Muscle layer of duodenum (tissue), 2 donors: Measurements from ENCODE around the gene KRTAP4-11.
"Not testable (repeated sequence)": the region's sequence is repeated elsewhere in the genome, so short reads cannot be mapped to it uniquely, and the experiment has no call there.

Experiments used
- H3K27ac ChIP-seq: one replicate; pipeline ENCODE4 v1.7.0; 2013; ENCODE audit warnings: mild to moderate bottlenecking, low read length
- H3K27me3 ChIP-seq: one replicate; pipeline ENCODE4 v1.7.0; 2013; ENCODE audit warnings: low read depth, mild to moderate bottlenecking, control low read depth, low read length
- H3K36me3 ChIP-seq, 2 donors: one replicate each; pipeline ENCODE4 v1.7.0; 2013; ENCODE audit warnings: low read length in 2 of 2, control low read depth in 1 of 2, mild to moderate bottlenecking in 1 of 2; ENCODE audit not compliant: insufficient read depth in 2 of 2, control insufficient read depth in 1 of 2
- H3K4me1 ChIP-seq, 2 donors: one replicate each; pipeline ENCODE4 v1.7.0; 2013; ENCODE audit warnings: low read length in 2 of 2, mild to moderate bottlenecking in 2 of 2, control low read depth in 1 of 2, moderate library complexity in 1 of 2; ENCODE audit not compliant: insufficient read depth in 2 of 2, control insufficient read depth in 1 of 2
- H3K4me3 ChIP-seq, 2 donors: one replicate each; pipeline ENCODE4 v1.7.0; 2013; ENCODE audit warnings: low read length in 2 of 2, low read depth in 1 of 2, mild to moderate bottlenecking in 1 of 2
- H3K9me3 ChIP-seq, 2 donors: one replicate each; pipeline ENCODE4 v1.7.0; 2013; ENCODE audit warnings: low read length in 2 of 2, control low read depth in 1 of 2, mild to moderate bottlenecking in 1 of 2; ENCODE audit not compliant: control insufficient read depth in 1 of 2
- donor health status: healthy.

KRTAP4-11 gene

DNA sequence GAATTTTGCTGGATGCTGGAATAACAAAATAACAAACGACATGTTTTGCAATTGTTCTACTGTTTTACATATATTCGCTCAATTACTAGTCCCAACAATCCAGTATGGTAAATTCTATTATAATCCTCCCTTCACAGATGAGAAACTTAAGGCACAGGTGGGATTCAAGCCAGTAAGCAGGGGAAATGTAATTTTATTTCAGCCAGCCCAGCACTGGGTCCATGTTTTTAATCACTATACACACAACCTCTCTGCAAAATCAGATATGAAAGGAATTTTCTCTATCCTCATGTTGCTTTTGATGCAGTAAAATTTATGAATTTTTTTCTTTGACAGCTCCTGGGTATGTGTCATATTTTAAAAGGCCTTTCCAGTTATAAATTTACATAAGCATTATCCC is 27.1 kb upstream of the KRTAP4-11 start:
- peaks cover 5 to 19% of the 10 kb centered on the region in 2 donors for H3K9me3 ChIP-seq
- no peaks in the 10 kb centered on the region for H3K27me3 ChIP-seq
- no peaks in the 10 kb centered on the region for H3K36me3 ChIP-seq
- no peak overlapping the region for H3K27ac ChIP-seq
- no peaks in the 10 kb centered on the region for H3K4me1 ChIP-seq
- no peak overlapping the region for H3K4me3 ChIP-seq

DNA sequence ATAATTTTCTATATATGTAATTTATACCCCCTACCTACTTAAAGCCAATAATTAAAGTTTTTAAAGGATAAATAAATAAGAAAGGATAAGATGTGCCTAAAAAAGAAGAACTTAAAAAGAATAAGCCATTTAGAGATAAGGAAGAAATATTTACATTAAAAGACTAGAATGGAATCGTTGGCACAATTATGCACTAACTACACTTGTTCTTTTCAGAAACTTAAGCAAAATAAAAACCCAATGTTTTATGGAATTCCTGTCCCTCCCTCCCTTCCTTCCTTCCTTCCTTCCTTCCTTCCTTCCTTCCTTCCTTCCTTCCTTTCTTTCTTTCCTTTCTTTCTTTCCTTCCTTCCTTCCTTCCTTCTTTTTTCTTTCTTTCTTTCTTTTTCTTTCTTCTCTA is 26.7 kb upstream of the KRTAP4-11 start:
- no peaks in the 10 kb centered on the region for H3K27me3 ChIP-seq
- no peak overlapping the region for H3K27ac ChIP-seq
- H3K9me3 ChIP-seq, result peaks cover 5 to 23% of the 10 kb centered on the region in 2 donors
- H3K4me1 ChIP-seq, result no peaks in the 10 kb centered on the region
- no peaks in the 10 kb centered on the region for H3K36me3 ChIP-seq
- H3K4me3 ChIP-seq, result no peak overlapping the region

DNA sequence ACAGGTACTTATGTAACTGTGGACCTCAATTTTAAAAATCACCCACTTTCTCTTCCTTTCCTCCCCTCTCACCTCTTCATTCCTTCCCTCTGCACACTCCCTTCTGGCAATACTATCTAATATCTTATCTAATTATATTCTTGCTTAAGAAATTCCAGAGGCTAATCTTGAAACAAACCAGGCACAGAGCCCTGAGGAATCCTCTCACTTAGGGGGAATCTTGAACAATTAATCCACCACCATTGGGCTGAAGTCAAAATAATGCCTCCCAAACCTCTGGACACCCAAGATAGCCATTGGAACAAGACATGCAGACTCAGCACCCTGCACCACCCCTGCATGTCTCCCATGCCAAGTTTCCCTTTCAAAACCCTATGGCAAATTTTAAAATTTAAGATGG is 23.2 kb upstream of the KRTAP4-11 start:
- Histone ChIP-seq H3K27ac (no peak overlapping the region), H3K9me3 (peaks cover 5 to 23% of the 10 kb centered on the region in 2 donors), H3K4me3 (no peak overlapping the region), H3K36me3 (no peaks in the 10 kb centered on the region), H3K27me3 (no peaks in the 10 kb centered on the region), H3K4me1 (no peaks in the 10 kb centered on the region)

DNA sequence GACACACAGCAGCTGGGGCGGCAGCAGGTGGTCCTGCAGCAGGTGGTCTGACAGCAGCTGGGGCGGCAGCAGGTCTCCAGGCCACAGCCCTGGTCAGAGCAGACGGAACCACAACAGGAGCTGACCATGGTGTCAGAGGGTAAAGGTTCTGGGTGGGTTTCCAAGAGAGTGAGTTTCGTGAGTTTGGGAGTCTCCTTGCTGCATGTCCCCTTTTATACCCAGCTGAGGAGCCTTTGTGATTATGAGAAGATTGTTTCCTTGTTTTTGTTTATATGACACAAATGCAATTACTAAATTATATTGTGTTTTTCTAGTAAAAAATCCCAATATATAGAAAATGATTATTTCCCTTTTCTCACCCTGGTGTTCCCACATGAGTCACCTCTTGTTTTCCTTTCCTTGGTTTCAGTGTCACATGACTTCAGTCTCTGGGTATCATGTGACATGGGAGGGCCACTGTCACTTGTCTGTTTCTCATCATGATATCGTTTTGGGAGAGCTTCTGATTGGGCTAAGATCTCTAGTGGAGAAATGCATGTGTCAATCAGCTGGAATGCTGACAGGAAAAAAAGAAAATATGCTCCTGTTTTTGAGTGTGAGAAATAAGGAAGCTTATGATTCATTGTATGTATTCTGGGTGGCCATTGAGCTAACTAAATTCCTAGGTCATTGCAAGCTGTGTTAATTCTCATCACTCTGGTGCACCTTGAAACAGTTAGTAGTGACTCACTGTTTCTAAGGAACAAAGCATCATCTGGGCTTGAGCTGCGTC is 22.4 kb upstream of the KRTAP4-11 start, which contains the start of gene KRTAP4-6:
KRTAP4-6 (minus strand) TSS at position 185 of the 772 bp plus-strand sequence; CDS start at position 128, 57 bp downstream.
- Histone ChIP-seq H3K9me3 (peaks cover 5 to 23% of the 10 kb centered on the region in 2 donors), H3K27me3 (no peaks in the 10 kb centered on the region), H3K27ac (no peak within 1 kb of the TSS), H3K4me3 (no peak within 1 kb of the TSS), H3K36me3 (no peaks in the 10 kb centered on the region), H3K4me1 (no peaks in the 10 kb centered on the region)

DNA sequence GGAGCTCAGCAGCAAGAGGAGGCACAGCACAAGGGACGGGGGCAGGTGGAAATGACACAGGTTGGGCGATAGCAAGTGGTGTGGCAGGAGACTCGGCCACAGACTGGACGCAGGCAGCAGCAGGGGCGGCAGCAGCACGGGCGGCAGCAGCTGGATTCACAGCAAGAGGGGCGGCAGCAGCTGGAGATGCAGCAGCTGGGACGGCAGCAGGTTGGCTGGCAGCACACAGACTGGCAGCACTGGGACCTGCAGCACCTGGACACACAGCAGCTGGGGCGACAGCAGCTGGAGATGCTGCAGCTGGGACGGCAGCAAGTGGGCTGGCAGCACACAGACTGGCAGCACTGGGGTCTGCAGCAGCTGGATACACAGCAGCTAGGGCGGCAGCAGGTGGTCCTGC is 21.7 kb upstream of the KRTAP4-11 start:
- H3K9me3 ChIP-seq, result peaks cover 5 to 23% of the 10 kb centered on the region in 2 donors
- not testable (repeated sequence) for H3K27ac ChIP-seq, H3K4me3 ChIP-seq, H3K36me3 ChIP-seq, H3K4me1 ChIP-seq, H3K27me3 ChIP-seq

DNA sequence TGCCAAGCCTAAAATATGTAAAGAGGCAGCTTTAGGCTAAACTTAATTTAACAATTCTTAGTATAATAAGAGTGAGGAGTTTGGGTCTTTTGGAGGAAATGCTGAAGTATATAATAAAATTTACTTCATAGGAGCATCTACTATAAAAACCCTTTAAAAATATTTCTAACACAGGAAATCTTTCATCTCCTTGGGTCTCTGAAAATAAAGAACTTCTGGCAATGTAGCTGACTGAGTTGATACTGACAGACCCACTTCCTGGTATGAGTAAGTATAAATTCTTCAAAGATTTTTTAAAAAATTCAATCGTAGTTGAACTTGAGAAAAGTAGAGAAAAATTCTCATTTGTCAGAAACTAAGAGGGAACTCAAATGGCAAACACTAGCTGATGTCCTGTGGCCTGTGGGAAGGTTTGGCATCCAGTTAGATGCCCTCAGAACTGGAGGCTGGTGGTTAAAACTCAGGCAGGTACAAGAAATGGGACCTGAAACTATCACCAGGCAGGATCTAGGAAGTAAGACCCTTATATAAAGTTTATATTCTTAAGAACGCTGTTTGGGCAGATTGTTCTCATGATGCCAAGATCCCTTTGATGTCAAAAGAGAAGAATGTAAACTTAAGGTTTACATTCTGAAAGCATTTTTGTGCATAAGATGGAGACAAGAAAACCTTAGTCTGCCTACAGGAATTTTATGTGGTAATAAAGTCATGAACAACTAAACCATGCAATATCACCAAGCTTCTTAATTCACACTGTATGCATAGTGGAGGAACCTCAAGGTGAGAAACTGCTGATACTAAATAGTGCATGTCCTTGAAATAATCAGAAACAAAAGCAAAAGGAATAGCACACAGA is 15.9 kb upstream of the KRTAP4-11 start:
- no peaks in the 10 kb centered on the region for H3K9me3 ChIP-seq
- H3K4me1 ChIP-seq, result no peaks in the 10 kb centered on the region
- no peak overlapping the region for H3K4me3 ChIP-seq

DNA sequence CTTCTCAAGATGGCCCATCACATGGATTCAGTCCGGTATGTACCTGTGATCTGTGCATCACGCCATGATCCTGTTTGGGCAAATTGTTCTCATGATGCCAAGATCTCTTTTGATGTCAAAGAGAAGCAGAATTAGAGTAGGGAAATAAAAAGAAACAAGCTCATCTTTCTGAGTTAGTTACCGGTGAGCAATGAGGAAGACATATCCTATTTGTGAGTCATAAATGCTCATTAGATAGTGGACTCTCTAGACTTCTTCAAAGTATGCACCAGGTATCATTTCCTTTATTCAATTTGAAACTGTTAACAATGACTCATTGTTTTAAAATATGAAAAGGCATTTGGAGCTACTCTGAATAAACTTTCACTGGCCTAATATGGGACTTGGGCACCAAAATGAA is 13.8 kb upstream of the KRTAP4-11 start:
- Histone ChIP-seq H3K27ac (no peak overlapping the region), H3K27me3 (no peaks in the 10 kb centered on the region), H3K4me3 (no peak overlapping the region), H3K36me3 (no peaks in the 10 kb centered on the region), H3K9me3 (no peaks in the 10 kb centered on the region), H3K4me1 (no peaks in the 10 kb centered on the region)

More for the DNA sequence above, 15.9 kb upstream of the KRTAP4-11 start:
- no peak overlapping the region for H3K27ac ChIP-seq
- no peaks in the 10 kb centered on the region for H3K27me3 ChIP-seq
- H3K36me3 ChIP-seq, result no peaks in the 10 kb centered on the region

DNA sequence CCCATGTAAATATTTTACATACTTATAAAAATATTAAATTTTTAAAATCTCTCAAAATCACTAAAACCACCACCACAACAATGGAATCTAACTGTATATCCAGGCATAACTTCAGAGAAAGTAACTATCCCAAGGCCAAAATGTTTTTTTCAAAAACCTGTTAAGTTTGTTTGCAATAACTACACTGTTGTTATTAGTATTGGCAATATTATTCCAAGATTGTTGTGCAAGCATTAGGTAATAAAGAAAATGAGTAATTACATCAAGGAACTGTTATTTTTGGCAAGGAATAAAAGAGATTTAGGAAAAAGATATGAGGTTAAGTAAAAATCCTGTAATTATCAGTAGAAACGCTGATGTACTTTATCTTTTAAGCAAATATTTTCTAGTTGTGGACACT is 9.2 kb upstream of the KRTAP4-11 start:
- Histone ChIP-seq H3K9me3 (no peaks in the 10 kb centered on the region), H3K27me3 (no peaks in the 10 kb centered on the region), H3K4me3 (no peak overlapping the region), H3K4me1 (no peaks in the 10 kb centered on the region), H3K27ac (no peak overlapping the region), H3K36me3 (no peaks in the 10 kb centered on the region)

DNA sequence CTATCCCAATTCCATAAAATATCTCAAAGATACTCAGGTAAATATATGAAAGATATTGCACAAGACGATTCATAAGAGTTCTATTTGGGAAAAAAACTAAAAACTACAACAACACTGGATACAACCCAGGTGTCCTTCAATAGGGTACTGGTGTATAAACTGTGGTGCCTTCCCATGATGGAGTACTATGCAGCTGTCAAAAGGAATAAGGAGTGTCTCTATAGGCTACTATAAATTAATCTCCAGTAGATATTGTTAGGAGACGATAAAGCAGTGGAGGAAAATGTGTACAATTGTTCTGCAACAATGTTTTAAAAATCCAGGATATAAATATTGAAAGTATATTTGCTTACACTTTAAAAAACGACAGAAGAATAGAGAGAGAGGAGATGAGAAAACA is 8.2 kb upstream of the KRTAP4-11 start:
- Histone ChIP-seq H3K9me3 (no peaks in the 10 kb centered on the region), H3K36me3 (no peaks in the 10 kb centered on the region), H3K27me3 (no peaks in the 10 kb centered on the region), H3K4me1 (no peaks in the 10 kb centered on the region), H3K27ac (no peak overlapping the region), H3K4me3 (no peak overlapping the region)

DNA sequence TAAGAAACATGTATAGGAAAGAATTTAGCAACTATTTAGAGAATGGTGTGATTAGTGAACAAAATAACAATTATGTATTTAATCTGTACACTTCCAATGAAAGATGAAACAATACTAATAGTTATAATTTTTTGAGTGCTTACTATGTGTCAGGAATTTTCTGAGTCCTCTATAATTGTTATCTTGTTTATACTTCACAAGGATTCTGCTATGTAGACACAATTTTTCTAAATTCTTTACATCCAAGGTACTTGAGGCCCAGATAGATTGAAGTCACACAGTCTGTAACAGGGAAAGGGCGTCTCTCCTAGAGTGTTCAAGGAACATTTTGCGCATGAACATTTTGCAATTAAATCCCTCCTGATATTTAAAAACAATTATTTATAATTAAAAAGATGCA is 6.9 kb upstream of the KRTAP4-11 start:
- Histone ChIP-seq H3K9me3 (no peaks in the 10 kb centered on the region), H3K4me1 (no peaks in the 10 kb centered on the region), H3K36me3 (no peaks in the 10 kb centered on the region), H3K4me3 (no peak overlapping the region), H3K27me3 (no peaks in the 10 kb centered on the region), H3K27ac (no peak overlapping the region)

DNA sequence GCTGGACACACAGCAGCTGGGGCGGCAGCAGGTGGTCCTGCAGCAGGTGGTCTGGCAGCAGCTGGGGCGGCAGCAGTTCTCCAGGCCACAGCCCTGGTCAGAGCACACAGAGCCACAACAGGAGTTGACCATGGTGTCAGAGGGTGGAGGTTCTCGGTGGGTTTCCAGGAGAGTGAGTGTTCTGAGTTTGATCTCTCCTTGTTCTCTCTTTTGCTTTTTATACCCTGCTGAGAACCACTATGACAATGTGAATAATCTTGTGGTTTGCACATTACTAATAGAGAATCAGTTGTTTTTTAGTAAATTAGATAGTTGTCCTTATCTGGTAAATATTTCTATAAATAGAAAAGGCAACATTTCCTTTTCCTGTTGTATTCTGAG is 5.8 kb upstream of the KRTAP4-11 start, which contains the start of gene KRTAP4-12:
KRTAP4-12 (minus strand) TSS at position 192 of the 381 bp plus-strand sequence; CDS start at position 132, 60 bp downstream.
- not testable (repeated sequence) for H3K4me1 ChIP-seq, H3K9me3 ChIP-seq, H3K27ac ChIP-seq, H3K27me3 ChIP-seq, H3K4me3 ChIP-seq, H3K36me3 ChIP-seq
